LNCAP (cell line): ENCODE results near the gene MPV17.

Experiments used
- CTCF ChIP-seq: fragments of 450-650 bp; IDR thresholded peaks from 2 replicates; pipeline ENCODE4 v1.5.1; 2017; ENCODE audit warnings: mild to moderate bottlenecking

The MPV17 gene

GRCh38 chr2:27322766-27323595 is at the start of gene MPV17:
Gene MPV17, minus strand, starts transcription at chr2:27323097. Its CDS starts 580 bp downstream, at chr2:27322517.
- TF ChIP-seq CTCF, result no peak

GRCh38 chr2:27370816-27371620 is 48.1 kb upstream of the MPV17 start:
- no peak for TF ChIP-seq CTCF

- TF ChIP-seq CTCF, result peak; percentile 79
These were observed 47.3 kb upstream of the MPV17 start, which contains the start of the genes EIF2B4 and SNX17 for GRCh38 chr2:27370026-27370815. Gene EIF2B4, minus strand, starts transcription at chr2:27370338. Its CDS starts 24 bp downstream, at chr2:27370314. Gene SNX17, plus strand, starts transcription at chr2:27370616. Its CDS starts 128 bp downstream, at chr2:27370744.

GRCh38 chr2:27369471-27370025 is 46.7 kb upstream of the MPV17 start:
- TF ChIP-seq CTCF, result no peak

- no peak for TF ChIP-seq CTCF
These were observed 41.0 kb upstream of the MPV17 start for GRCh38 chr2:27363933-27364332.

GRCh38 chr2:27362678-27363420 is 40.0 kb upstream of the MPV17 start:
- no peak for TF ChIP-seq CTCF
